ENCODE measurements around the gene RAB26.

DNA sequence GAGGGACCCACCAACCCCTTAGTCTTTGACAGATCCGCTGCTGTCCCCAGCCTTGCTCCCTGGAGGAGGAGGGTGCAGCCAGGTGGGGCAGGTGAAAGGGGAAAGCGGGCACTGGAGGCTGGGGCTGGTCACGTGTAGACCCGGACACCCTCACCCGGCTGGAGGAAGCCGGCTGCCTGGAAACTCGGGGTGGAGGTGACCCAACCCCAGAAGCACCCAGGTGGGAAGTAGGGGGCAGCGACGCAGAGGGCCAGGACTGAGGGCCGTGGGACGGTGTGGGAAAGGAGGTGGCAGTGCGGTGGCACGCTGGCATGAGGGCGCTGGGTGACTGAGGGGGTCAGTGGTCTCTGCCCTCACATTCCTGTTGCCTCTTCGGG lies 9.8 kb downstream of the RAB26 start:
- TF ChIP-seq CTCF (IDR thresholded peaks at IDR 0.05) (no peak), POLR2A (IDR thresholded peaks at IDR 0.05) (no peak), POLR2AphosphoS5 (IDR thresholded peaks at IDR 0.05) (no peak)

Data from breast epithelium (tissue), 3 donors.